Tibial artery (tissue), 4 donors: Measurements from ENCODE around the gene POLR3B.

ENCODE experiments used
- DNase-seq, 2 donors: peaks; one replicate each; pipeline ENCODE4 v3.0.0-alpha.2; 2019
- H3K27ac ChIP-seq, 2 donors: fragments of 200-600 bp; sonication (generic) in 1 of 2; 1 replicate in 1 of 2; 2 replicates in 1 of 2; pipeline ENCODE4 v1.5.1; 2018 to 2019; ENCODE audit warnings: mild to moderate bottlenecking in 1 of 2
- H3K27me3 ChIP-seq, 2 donors: fragments of 200-600 bp; sonication (generic) in 1 of 2; one replicate each; pipeline versions ENCODE4 v1.5.1 to v1.6.0; 2016 to 2019
- H3K36me3 ChIP-seq, 3 donors: fragments of 200-600 bp; sonication (generic) in 2 of 3; one replicate each; pipeline ENCODE4 v1.5.1; 2016 to 2019; ENCODE audit warnings: mild to moderate bottlenecking in 2 of 3
- H3K4me1 ChIP-seq, 4 donors: fragments of 200-600 bp; sonication (generic) in 2 of 4; 1 replicate in 3 of 4; 2 replicates in 1 of 4; pipeline ENCODE4 v1.5.1; 2016 to 2019
- H3K4me3 ChIP-seq, 2 donors: fragments of 200-600 bp; sonication (generic) in 1 of 2; 1 replicate in 1 of 2; 2 replicates in 1 of 2; pipeline ENCODE4 v1.5.1; 2018 to 2019; ENCODE audit warnings: mild to moderate bottlenecking in 2 of 2
- H3K9me3 ChIP-seq, 3 donors: fragments of 200-600 bp; sonication (generic) in 1 of 3; one replicate each; pipeline ENCODE4 v1.5.1; 2016 to 2019
- intact Hi-C: fragments of 100-400 bp; cut with DNase I; formaldehyde crosslinking; loops from one replicate; pipeline ENCODE4 v1.15.0; 2023; ENCODE audit warnings: low total_unique reads
- TF ChIP-seq, protein P1 (sequence below), 2 experiments: fragments of 200-600 bp in 1 of 2; fragments of 450-650 bp in 1 of 2; IDR thresholded peaks; one replicate each; pipeline ENCODE4 v1.5.1; 2017 to 2019; ENCODE audit warnings: antibody characterized with exemption in 2 of 2, mild to moderate bottlenecking in 1 of 2, moderate library complexity in 1 of 2

The POLR3B gene

DNA sequence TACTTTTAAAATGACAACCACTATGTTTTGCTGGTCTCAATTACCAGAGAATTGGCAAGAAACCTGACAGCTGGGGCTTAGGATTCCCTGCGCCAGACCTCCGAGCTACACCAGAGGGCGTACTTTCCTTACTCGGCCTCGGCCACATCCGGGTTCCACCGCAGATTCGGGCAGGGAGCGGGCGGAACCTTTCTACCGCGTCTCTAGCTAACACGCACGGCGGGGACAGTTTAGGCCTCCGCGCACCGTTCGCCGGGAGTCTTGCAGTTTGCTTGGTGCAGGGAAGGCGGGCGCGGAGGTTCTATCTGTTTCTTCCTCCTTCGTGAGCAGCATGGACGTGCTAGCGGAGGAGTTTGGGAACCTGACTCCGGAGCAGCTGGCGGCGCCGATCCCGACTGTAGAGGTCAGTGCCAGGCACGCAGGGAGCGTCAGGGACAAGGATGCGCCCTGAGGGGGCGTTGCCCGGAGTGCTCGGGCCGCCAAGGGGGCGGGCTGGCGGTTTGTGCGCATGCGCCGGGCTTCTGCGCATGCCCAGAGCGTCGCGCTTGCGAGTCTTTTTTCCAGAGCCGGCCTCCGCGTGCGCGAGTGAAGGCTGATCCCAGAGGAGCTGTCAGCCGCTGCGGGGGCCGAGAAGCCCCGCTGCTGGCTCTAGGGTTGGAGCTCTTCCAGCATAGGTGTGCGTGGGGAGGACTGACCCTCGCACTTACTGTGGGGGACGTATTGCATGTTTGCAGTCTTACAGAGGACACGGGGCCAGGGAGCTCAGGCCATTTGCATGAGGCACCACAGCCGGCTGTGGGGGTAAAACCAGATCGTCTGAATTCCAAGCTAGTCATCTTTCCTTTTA is at the start of gene POLR3B:
POLR3B (plus strand) TSS at position 200 of the 847 bp plus-strand sequence; CDS start at position 332, 132 bp downstream.
- Histone ChIP-seq H3K9me3 (no peaks in the 10 kb centered on the region), H3K27ac (peak within 1 kb of the TSS; percentile 87 to 88), H3K27me3 (no peaks in the 10 kb centered on the region), H3K36me3 (no peaks in the 10 kb centered on the region), H3K4me1 (peaks cover 0 to 19% (median 10%) of the 10 kb centered on the region in 4 donors), H3K4me3 (peak within 1 kb of the TSS; percentile 69 to 87)
- intact Hi-C loops = loop anchor here (10.0 kb wide), 1 partner anchor 53 kb away; the partner anchor contains the start of gene TCP11L2
- TF ChIP-seq, protein P1, sequence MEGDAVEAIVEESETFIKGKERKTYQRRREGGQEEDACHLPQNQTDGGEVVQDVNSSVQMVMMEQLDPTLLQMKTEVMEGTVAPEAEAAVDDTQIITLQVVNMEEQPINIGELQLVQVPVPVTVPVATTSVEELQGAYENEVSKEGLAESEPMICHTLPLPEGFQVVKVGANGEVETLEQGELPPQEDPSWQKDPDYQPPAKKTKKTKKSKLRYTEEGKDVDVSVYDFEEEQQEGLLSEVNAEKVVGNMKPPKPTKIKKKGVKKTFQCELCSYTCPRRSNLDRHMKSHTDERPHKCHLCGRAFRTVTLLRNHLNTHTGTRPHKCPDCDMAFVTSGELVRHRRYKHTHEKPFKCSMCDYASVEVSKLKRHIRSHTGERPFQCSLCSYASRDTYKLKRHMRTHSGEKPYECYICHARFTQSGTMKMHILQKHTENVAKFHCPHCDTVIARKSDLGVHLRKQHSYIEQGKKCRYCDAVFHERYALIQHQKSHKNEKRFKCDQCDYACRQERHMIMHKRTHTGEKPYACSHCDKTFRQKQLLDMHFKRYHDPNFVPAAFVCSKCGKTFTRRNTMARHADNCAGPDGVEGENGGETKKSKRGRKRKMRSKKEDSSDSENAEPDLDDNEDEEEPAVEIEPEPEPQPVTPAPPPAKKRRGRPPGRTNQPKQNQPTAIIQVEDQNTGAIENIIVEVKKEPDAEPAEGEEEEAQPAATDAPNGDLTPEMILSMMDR (IDR thresholded peaks at IDR 0.05) = peak; percentile 85 to 87
- peak; percentile 96 to 98 for DNase-seq

DNA sequence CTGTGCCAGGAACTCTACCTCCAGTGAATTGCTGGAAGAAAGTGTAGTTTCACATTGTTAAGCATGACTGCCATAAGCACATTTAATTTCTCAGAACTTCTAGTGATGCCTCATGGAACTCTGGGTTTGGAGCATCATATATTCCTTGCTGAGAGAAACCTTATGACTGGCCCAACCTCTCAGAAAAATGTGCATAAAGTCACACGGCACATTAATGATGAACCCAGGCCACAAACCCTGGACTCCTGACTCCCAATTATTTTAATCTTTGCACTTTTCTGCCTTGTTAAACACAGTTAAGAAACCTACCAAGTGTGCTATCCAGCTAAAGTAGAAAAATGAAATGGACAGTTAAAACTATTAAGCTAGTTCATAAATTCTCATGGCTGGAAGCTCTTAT is 49.4 kb upstream of the POLR3B start:
- Histone ChIP-seq H3K4me3 (no peak overlapping the region), H3K36me3 (peaks cover 0 to 14% (median 4%) of the 10 kb centered on the region in 3 donors), H3K4me1 (peaks cover 0 to 44% (median 22%) of the 10 kb centered on the region in 4 donors), H3K27ac (no peak overlapping the region), H3K27me3 (no peaks in the 10 kb centered on the region), H3K9me3 (no peaks in the 10 kb centered on the region)
- DNase-seq = no peak
- TF ChIP-seq, protein P1 (IDR thresholded peaks at IDR 0.05) = no peak
- intact Hi-C loops = loop anchor here (10.0 kb wide), 1 partner anchor 47 kb away; the partner anchor contains the start of gene POLR3B

DNA sequence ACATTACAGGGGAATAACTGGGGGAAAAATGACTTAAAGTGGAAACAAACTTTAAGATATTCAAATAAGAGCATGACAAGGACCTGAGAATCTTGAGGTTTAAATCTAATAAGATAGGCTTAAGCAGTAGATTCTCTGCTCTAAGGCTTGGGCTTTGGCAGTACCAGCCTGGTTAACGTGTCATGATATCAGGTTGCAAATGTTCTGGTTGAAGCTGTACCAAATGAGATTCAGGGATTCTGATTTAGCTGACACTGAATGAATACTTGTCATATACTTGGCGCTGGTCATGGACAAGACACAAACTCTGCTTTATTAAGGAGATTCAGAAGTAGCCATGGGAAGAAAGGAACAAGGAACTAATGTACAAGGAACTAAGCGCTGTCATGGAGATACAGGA is 48.9 kb upstream of the POLR3B start:
- Histone ChIP-seq H3K36me3 (peaks cover 0 to 16% (median 4%) of the 10 kb centered on the region in 3 donors), H3K4me1 (peaks cover 0 to 44% (median 21%) of the 10 kb centered on the region in 4 donors), H3K27me3 (no peaks in the 10 kb centered on the region), H3K9me3 (no peaks in the 10 kb centered on the region), H3K27ac (no peak overlapping the region), H3K4me3 (no peak overlapping the region)
- intact Hi-C loops = loop anchor here (10.0 kb wide), 1 partner anchor 46 kb away; the partner anchor contains the start of gene POLR3B
- TF ChIP-seq, protein P1 (IDR thresholded peaks at IDR 0.05) = no peak
- no peak for DNase-seq

DNA sequence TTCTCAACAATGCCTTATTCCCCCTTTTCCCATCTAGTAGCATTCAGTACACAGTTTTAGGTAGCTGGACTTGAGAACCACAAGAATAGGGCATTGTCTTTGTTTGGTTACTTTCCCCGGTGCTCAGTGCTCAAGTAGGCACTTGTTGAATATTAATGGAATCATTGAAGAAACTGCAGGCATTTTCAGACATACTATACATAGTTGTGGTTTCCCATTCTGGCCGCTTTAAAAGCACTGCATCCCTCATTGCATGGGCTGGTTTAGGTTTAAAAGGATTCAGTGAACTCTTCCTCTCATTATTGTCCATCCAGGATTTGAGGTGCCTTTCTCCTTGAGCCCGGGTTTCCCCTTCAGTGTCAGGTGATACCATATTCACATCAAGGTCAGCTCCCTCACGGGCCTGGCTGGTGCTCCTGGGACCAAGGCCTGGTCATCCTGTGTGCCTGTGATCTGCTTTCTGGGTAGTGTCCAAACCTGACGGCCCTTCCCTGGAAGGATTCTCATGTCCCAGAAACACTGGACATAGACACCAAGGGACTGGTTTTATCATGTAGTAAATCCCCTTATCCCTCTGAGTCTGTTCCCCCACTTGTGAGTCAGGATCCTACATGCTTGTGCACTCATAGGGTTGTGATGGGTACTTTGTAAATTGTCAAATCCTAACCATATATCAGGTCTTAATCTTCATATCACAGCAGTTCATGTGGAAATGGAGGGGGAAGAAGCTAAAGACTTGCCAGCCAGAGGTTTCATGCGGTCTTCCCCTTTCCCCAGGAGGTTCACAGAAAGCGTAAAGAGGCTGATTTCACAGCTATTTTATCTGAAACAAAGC is 47.7 kb upstream of the POLR3B start:
- Histone ChIP-seq H3K27ac (no peak overlapping the region), H3K4me1 (peaks cover 0 to 31% (median 11%) of the 10 kb centered on the region in 4 donors), H3K27me3 (no peaks in the 10 kb centered on the region), H3K36me3 (peaks cover 8 to 22% (median 15%) of the 10 kb centered on the region in 3 donors), H3K9me3 (no peaks in the 10 kb centered on the region), H3K4me3 (no peak overlapping the region)
- no peak for DNase-seq
- TF ChIP-seq, protein P1 (IDR thresholded peaks at IDR 0.05) = no peak
- intact Hi-C loops = loop anchor here (10.0 kb wide), 1 partner anchor 45 kb away; the partner anchor contains the start of gene POLR3B

GRCh38 chr12:106310687-106311086 is 46.9 kb upstream of the POLR3B start:
- no peak overlapping the region for H3K4me3 ChIP-seq
- intact Hi-C loops = no loop called here
- no peak overlapping the region for H3K27ac ChIP-seq
- no peaks in the 10 kb centered on the region for H3K9me3 ChIP-seq
- peaks cover 16 to 30% (median 23%) of the 10 kb centered on the region in 3 donors for H3K36me3 ChIP-seq
- peaks cover 0 to 23% (median 7%) of the 10 kb centered on the region in 4 donors for H3K4me1 ChIP-seq
- DNase-seq = no peak
- TF ChIP-seq, protein P1 (IDR thresholded peaks at IDR 0.05) = no peak
- no peaks in the 10 kb centered on the region for H3K27me3 ChIP-seq
